ENCODE data around the gene CD300LD. TPM values are rescaled to one million over a fixed set of nuclear protein-coding genes. Genes with fewer than 3 reads are reported as not detected.

Gene CD300LD
- total RNA-seq (not detected), polyA plus RNA-seq (not detected)
- long read RNA-seq, donor 1, result 0 reads
- long read RNA-seq, donor 2, result 0 reads
- long read RNA-seq, donor 3, result 0 reads
- long read RNA-seq, donor 4, result 0 reads
- long read RNA-seq, donor 5, result 0 reads
- long read RNA-seq, donor 6, result 0 reads
- long read RNA-seq, donor 7, result 0 reads
- long read RNA-seq, donor 8, result 0 reads
- long read RNA-seq, donor 9, result 0 reads
- long read RNA-seq, donor 10, result 0 reads

DNA sequence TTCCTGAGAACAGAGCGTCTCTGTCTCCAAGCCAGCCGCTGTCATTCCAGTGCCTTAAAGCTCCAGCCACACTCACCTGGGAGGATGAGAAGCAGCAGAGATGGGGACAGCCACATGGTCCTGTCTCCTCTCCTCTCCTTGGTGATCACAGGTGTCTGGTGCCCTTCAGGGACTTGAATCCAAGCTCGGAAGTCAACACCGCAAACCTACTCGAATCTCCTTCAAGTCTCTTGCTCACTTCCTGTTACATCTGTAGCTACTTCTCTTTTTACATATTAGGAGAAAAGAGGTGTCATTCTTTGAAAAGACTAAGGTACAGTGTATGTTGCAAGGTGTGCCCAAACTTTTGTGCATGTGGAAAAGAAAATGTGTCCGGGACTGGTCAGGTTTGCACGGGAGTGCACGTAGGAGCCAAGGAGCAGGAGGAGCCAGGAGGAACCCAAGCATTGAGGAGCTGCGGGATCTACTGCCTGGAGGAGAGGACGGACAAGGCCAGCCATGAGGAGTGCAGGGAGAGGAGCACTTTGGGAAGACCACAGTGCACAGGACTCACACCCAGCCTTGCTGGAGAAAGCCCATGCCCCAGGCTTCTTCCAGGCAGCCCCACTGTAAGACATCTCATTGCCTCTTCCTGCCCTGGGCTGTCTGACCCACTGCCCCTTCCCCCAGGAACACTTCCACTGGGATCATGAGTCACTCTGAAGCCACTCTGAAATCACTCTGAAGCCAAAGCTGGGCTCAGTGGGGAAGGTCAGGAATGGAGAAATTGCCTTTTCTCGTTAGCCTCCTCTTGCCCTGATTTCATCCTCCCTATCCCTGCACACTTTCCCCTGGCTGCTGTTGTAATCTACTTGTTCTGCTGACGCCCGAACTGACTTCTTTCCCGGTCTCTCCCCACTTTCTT is at the start of gene CD300LD:
Gene CD300LD, minus strand, starts transcription at position 197 of the 904 bp plus-strand sequence. Its CDS starts 81 bp downstream, at position 116.
- H3K27me3 ChIP-seq, result peaks cover 5% of the 10 kb centered on the region
- no peaks in the 10 kb centered on the region for H3K9me3 ChIP-seq (replicated peaks in 1 of 3)
- TF ChIP-seq CTCF (IDR thresholded peaks at IDR 0.05) (no peak), POLR2A (IDR thresholded peaks at IDR 0.05) (no peak)
- intact Hi-C loops (cut with DNase I), result no loop called here
- no peak for DNase-seq
- no peaks in the 10 kb centered on the region for H3K36me3 ChIP-seq (replicated peaks in 1 of 2)
- no peak within 1 kb of the TSS for H3K4me3 ChIP-seq
- H3K4me1 ChIP-seq (replicated peaks in 1 of 2), result no peaks in the 10 kb centered on the region
- H3K27ac ChIP-seq, result no peak within 1 kb of the TSS
- 64 to 69% (median 67%) methylated on average over 14 of the region's 14 CpGs for WGBS, 4 donors

DNA sequence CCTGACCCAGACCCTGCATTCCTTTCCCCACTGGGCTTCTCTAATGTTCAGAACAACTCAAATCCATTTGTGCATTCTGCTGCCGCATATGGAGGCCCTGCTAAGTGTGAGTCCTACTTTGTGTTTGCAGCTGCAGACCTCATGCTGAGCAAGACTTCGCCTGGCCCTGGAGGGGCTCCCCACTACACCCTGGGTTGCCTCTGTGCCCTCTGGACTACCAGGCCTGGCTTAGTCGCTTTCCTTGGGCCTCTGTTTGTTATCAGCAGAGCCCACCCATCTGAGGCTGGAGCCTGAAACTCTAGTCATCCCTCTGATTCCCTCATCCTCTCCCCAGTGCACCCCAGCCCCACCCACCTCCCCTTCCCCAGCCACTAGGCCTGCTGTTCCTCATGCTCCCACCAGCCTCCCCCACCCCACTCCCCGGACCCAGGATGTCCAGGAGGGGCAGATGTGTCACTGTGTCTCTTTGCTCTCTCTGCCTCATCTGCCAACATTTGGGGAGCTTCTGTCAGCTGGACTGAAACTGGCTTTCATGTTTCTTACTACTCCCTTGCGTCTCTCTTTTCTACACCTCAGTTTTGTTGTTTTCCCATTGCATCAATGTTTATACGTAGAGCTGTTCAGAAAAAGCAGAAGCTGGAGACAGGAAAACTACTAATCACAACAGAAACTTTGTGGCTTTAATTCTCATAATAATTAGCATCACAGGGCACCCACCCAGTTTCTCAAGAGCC is 49.3 kb upstream of the CD300LD start:
- TF ChIP-seq CTCF (IDR thresholded peaks at IDR 0.05) (no peak), POLR2A (IDR thresholded peaks at IDR 0.05) (no peak)
- no peaks in the 10 kb centered on the region for H3K27me3 ChIP-seq
- intact Hi-C loops (cut with DNase I), result no loop called here
- 58 to 76% (median 71%) methylated on average over 5 to 6 of the region's 6 CpGs for WGBS, 4 donors
- H3K27ac ChIP-seq, result no peak overlapping the region
- H3K4me3 ChIP-seq, result no peak overlapping the region
- no peak for DNase-seq
- no peaks in the 10 kb centered on the region for H3K4me1 ChIP-seq (replicated peaks in 1 of 2)
- H3K36me3 ChIP-seq (replicated peaks in 1 of 2), result no peaks in the 10 kb centered on the region
- H3K9me3 ChIP-seq (replicated peaks in 1 of 3), result no peaks in the 10 kb centered on the region

DNA sequence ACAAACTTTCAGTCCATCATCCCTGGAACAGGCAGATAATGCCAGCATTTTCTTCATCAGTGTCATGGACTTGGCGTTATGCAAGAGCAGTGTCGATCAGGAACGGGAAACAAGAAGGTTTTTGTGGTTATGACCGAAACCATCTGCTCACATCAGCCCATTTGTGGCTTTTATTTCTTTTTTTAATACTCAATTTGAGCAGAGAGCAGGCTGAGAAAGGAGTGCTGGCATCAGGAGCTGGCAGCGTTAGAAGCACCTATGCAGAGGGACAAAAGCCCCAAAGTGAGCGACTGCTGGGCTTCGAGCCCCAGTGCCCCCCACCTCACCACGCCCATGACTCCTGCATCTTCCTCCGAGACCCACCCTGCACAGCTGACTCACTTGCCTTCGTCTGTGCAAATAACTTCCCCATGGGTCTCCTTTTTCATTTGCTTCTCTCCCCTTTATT is 47.6 kb upstream of the CD300LD start:
- Histone ChIP-seq H3K36me3 (replicated peaks in 1 of 2) (no peaks in the 10 kb centered on the region), H3K4me1 (replicated peaks in 1 of 2) (no peaks in the 10 kb centered on the region), H3K4me3 (no peak overlapping the region), H3K27me3 (no peaks in the 10 kb centered on the region), H3K9me3 (replicated peaks in 1 of 3) (no peaks in the 10 kb centered on the region), H3K27ac (peak overlapping the region in 1 of 5 donors; percentile 22)
- WGBS, 4 donors, result 61 to 66% (median 62%) methylated on average over 10 of the region's 10 CpGs
- intact Hi-C loops (cut with DNase I), result no loop called here
- peak in 2 of 7 donors; percentile 31 to 32 for DNase-seq
- no peak for TF ChIP-seq CTCF (IDR thresholded peaks at IDR 0.05)
- no peak for TF ChIP-seq POLR2A (IDR thresholded peaks at IDR 0.05)

DNA sequence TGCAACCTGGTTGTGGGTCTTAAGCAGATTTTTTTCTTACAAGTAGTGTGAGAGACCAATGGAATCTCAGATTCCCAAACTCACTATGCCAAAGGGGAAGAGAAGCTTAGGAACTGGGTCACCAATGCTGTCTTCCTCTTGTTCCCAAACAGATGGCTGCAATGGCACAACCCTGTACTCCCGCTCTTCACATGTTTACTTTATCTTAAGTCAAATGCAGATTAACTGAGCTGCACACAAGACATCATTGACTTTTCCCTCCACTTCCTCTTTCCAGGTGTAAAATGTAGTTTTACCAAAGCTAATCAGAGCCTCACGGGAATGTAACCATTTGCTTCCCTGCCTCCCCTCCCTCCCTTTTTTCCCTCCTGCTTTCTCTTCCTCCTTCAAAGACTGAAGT is 45.8 kb upstream of the CD300LD start:
- intact Hi-C loops (cut with DNase I), result no loop called here
- Histone ChIP-seq H3K27me3 (no peaks in the 10 kb centered on the region), H3K4me1 (replicated peaks in 1 of 2) (no peaks in the 10 kb centered on the region), H3K27ac (no peak overlapping the region), H3K9me3 (replicated peaks in 1 of 3) (no peaks in the 10 kb centered on the region), H3K4me3 (no peak overlapping the region), H3K36me3 (replicated peaks in 1 of 2) (no peaks in the 10 kb centered on the region)
- no peak for DNase-seq
- 55 to 68% (median 61%) methylated on average over 2 of the region's 2 CpGs for WGBS, 4 donors
- TF ChIP-seq POLR2A (IDR thresholded peaks at IDR 0.05) (no peak), CTCF (IDR thresholded peaks at IDR 0.05) (no peak)
